ENCODE data around the gene SCFD2. TPM values are rescaled to one million over a fixed set of nuclear protein-coding genes. Genes with fewer than 3 reads are reported as not detected.

Gene SCFD2
- total and polyA plus RNA-seq, 2 of the 8 experiments (the other 6 are each of a cell fraction or from before 2014, with no cell fraction given), result 6.2 to 10.2 TPM

- no peak for TF ChIP-seq RXRA (IDR thresholded peaks at IDR 0.05; ENCODE audit: insufficient read depth, low read depth, low read length)
Measured at GRCh38 chr4:52968241-52968640, 397.6 kb downstream of the SCFD2 start (continued).

- no peak overlapping the region for H4K5ac ChIP-seq (ENCODE audit: insufficient read length, low read depth, low read length)
- H3K79me2 ChIP-seq (ENCODE audit: control insufficient read depth in 1 of 2, insufficient read depth in 2 of 2, low read length in 2 of 2), result no peaks in the 10 kb centered on the region
- no peak overlapping the region for H3K9ac ChIP-seq (replicated peaks in 1 of 4; ENCODE audit: extremely low read depth in 1 of 4, low read depth in 3 of 4, low read length in 3 of 4)
- no peak overlapping the region for H2BK20ac ChIP-seq (ENCODE audit: low read length)
- FAIRE-seq (no peak), DNase-seq (ENCODE audit: low read depth in 1 of 2, low spot score in 2 of 2) (no peak)
- H3K27me3 ChIP-seq (replicated peaks in 1 of 4; ENCODE audit: control insufficient read depth in 3 of 4, extremely low read depth in 1 of 4, insufficient read depth in 3 of 4, low read length in 3 of 4), result no peaks in the 10 kb centered on the region
- no peak overlapping the region for H3K18ac ChIP-seq (ENCODE audit: extremely low read depth, low read length)
- H3K36me3 ChIP-seq (ENCODE audit: control insufficient read depth in 2 of 4, insufficient read depth in 4 of 4, low read length in 3 of 4), result no peaks in the 10 kb centered on the region; a peak in 1 of 8 replicates
- no peak overlapping the region for H3K56ac ChIP-seq (replicated peaks; ENCODE audit: insufficient read length, low read depth, low read length)
- no peak overlapping the region for H2AK5ac ChIP-seq (ENCODE audit: low read depth, low read length)
- H2BK5ac ChIP-seq (ENCODE audit: low read depth, low read length), result no peak overlapping the region
- H2BK15ac ChIP-seq (ENCODE audit: low read length), result no peak overlapping the region
- no peak overlapping the region for H3K4ac ChIP-seq (replicated peaks; ENCODE audit: insufficient read length, low read depth, low read length)
- no peaks in the 10 kb centered on the region for H3K79me1 ChIP-seq (ENCODE audit: low read depth, low read length)
- no peak overlapping the region for H4K91ac ChIP-seq (replicated peaks; ENCODE audit: insufficient read length, low read length)
- H3K4me1 ChIP-seq (replicated peaks in 1 of 4; ENCODE audit: control insufficient read depth in 3 of 4, insufficient read depth in 4 of 4, low read length in 3 of 4), result no peaks in the 10 kb centered on the region
- no peaks in the 10 kb centered on the region for H3K23me2 ChIP-seq (ENCODE audit: low read depth, low read length)
- H2AFZ ChIP-seq (ENCODE audit: low read length), result no peak overlapping the region
- H3K27ac ChIP-seq (ENCODE audit: low read depth, low read length), result no peak overlapping the region
- H4K20me1 ChIP-seq (replicated peaks in 1 of 2; ENCODE audit: control insufficient read depth in 1 of 2, insufficient read depth in 2 of 2, low read length in 2 of 2), result no peaks in the 10 kb centered on the region
- no peak overlapping the region for H3K23ac ChIP-seq (ENCODE audit: insufficient read length)
- ChIA-PET CTCF (ENCODE audit: partially characterized antibody) (no interaction called here), POLR2A (ENCODE audit: partially characterized antibody) (no interaction called here)
- no peak overlapping the region for H2BK120ac ChIP-seq (replicated peaks; ENCODE audit: low read depth, low read length)
- H2BK12ac ChIP-seq (ENCODE audit: low read depth, low read length), result no peak overlapping the region
- H3K14ac ChIP-seq (ENCODE audit: insufficient read length), result no peak overlapping the region
- no peak overlapping the region for H3K4me2 ChIP-seq (ENCODE audit: insufficient read depth in 1 of 2, low read depth in 2 of 2, low read length in 2 of 2)
- H3K9me3 ChIP-seq (ENCODE audit: insufficient read depth in 2 of 2, low read depth in 1 of 2, low read length in 1 of 2), result peaks cover 9 to 14% of the 10 kb centered on the region in 2 experiments; a peak in 3 of 4 replicates
- no peak overlapping the region for H3K4me3 ChIP-seq (ENCODE audit: extremely low read depth in 1 of 4, insufficient read depth in 2 of 4, low read depth in 3 of 4, low read length in 4 of 4)
- H4K8ac ChIP-seq (ENCODE audit: extremely low read depth, insufficient read depth, low read length), result no peak overlapping the region
- no peak for TF ChIP-seq BRCA1 (IDR thresholded peaks at IDR 0.05; ENCODE audit: low read depth, low read length)
- no peak for TF ChIP-seq CHD1 (IDR thresholded peaks at IDR 0.05; ENCODE audit: low read depth, low read length)
- TF ChIP-seq POLR2A (IDR thresholded peaks at IDR 0.05; ENCODE audit: control extremely low read depth in 1 of 2, low read depth in 2 of 2, low read length in 2 of 2), result no peak
- no peak for TF ChIP-seq RBBP5 (IDR thresholded peaks at IDR 0.05; ENCODE audit: borderline replicate concordance, low read depth, low read length)
- no peak for TF ChIP-seq TCF12 (IDR thresholded peaks at IDR 0.05; ENCODE audit: low read depth, low read length)
- TF ChIP-seq JUND (IDR thresholded peaks at IDR 0.05; ENCODE audit: low read length), result no peak
- TF ChIP-seq SP2 (IDR thresholded peaks at IDR 0.05; ENCODE audit: low read length), result no peak
- no peak for TF ChIP-seq NRF1 (IDR thresholded peaks at IDR 0.05; ENCODE audit: low read depth, low read length)
- no peak for TF ChIP-seq RXRA (IDR thresholded peaks at IDR 0.05; ENCODE audit: insufficient read depth, low read depth, low read length)
- TF ChIP-seq SAP30 (IDR thresholded peaks at IDR 0.05; ENCODE audit: insufficient read depth, insufficient replicate concordance, low read length), result no peak
- TF ChIP-seq TBP (IDR thresholded peaks at IDR 0.05; ENCODE audit: low read depth, low read length), result no peak
Measured at GRCh38 chr4:52966781-52967180, 399.1 kb downstream of the SCFD2 start.

Data from H1 (cell line).